Islet of Langerhans (tissue), 1 donor: ENCODE data around the gene OR10H1.
"Not testable (repeated sequence)": the region's sequence is repeated elsewhere in the genome, so short reads cannot be mapped to it uniquely, and the experiment has no call there.

ENCODE experiments used
- FAIRE-seq: peaks from one replicate; lab custom pipeline; 2011; peaks lifted over from hg19 to GRCh38; lab: Jason Lieb, UNC

OR10H1 gene, protein sequence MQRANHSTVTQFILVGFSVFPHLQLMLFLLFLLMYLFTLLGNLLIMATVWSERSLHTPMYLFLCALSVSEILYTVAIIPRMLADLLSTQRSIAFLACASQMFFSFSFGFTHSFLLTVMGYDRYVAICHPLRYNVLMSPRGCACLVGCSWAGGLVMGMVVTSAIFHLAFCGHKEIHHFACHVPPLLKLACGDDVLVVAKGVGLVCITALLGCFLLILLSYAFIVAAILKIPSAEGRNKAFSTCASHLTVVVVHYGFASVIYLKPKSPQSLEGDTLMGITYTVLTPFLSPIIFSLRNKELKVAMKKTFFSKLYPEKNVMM

DNA sequence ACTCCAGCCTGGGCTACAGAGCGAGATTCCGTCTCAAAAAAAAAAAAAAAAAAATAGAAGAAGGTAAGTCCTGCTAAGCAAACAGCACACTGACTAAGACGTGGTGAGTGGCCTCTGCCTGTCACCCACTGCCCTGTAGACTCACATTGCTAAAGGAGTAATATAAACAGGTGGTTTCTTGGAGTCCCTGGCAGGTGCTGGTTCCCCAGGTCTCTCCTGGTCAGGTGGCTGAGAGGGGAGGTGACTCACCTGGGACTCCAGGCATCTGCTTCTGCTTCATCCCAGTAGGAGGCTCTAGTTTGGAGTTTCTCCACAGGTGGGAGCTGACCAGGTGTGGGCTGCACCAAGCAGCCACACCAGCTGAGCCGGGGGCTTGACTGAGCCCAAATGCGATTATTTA is at the start of gene OR10H1:
TSS of gene OR10H1 (minus strand) at position 359 of the 400 bp plus-strand sequence. CDS start 7,627 bp downstream, outside the sequence.
- no peak for FAIRE-seq

GRCh38 chr19:15864824-15865223 is 49.4 kb upstream of the OR10H1 start:
- no peak for FAIRE-seq

GRCh38 chr19:15863272-15863671 is 47.8 kb upstream of the OR10H1 start:
- FAIRE-seq: no peak

DNA sequence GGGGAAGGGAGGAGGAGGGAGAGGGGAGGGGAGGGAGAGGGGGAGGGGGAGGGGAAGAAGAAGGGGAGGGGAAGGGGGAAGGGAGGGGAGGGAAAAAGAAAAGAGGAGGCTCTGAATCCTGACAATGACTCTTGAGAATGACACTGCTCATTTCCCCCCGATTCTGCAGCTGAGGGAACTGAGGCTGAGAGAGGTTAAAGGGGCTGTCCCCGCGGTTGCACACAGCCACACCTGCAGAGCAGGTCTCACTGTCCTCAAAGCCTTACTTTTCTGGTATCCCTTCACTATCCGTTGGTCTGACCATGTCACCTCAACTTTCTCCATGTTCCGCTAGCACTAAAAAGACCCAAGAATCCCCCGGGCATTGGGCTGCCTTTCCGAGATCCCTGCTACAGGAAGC is 47.0 kb upstream of the OR10H1 start:
- FAIRE-seq: no peak

DNA sequence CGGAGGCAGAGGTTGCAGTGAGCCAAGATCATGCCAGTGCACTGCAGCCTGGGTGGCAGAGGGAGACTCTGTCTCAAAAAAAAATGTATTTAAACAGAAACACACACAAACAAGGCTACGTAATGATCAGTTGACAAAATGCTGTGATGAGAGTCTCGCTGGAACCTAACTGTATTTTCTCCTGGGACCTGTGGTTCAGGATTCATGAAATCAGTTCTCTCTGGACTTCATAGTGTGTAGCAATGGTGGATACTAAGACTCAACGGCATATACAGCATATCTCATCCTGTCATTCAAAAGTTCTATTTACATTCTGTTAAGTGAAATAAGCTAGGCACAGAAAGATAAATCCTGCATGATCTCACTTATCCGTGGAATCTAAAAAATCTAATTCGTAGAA is 45.1 kb upstream of the OR10H1 start:
- no peak for FAIRE-seq

DNA sequence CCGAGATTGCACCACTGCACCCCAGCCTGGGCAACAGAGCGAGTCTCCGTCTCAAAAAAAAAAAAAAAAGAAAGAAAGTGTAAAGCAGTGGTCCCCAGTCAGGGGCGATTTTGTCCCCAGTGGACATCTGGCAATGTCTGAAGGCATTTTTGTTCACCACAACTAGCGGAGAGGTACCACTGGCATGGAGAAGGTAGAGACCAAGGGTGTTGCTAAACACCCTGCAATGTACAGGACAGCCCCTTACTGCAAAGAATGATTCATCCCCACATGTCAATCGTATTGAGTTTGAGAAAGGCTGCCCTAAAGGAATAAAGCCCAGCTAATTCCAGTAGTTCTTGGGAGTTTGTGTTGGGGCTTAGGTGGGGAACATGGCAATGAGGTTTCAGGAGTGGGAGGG is 43.7 kb upstream of the OR10H1 start:
- FAIRE-seq: no peak

- no peak for FAIRE-seq
These were observed 34.9 kb upstream of the OR10H1 start for GRCh38 chr19:15850385-15850784.

DNA sequence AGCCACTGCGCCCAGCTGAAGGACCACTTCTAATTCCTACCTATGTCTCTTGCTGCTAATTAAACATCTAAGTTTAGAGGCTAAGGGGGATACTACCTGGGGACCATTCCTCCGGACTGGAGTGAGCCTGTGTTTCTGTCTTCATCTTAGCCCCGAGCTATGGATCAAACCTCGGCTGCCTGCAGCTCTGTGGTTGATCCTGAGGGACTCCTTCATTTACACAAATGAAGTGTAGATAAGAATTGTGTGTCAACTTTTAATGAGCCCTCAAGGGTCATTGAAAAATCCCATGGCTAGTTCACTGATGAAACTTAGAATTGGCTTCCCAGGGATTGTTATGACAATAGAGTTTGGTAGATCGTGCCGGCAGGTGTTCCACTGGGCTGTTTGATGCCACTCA is 31.5 kb upstream of the OR10H1 start:
- FAIRE-seq: no peak

DNA sequence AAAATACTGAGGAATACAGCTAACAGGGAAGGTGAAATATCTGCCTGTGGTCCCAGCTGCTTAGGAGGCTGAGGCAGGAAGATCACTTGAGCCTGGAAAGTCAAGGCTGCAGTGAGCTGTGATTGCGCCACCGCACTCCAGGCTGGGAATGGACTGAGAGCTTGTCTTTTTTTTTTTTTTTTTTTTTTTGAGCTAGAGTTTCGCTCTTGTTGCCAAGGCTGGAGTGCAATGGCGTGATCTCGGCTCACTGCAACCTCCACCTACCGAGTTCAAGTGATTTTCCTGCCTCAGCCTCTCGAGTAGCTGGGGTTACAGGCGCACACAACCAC is 28.4 kb upstream of the OR10H1 start:
- FAIRE-seq: not testable (repeated sequence)

DNA sequence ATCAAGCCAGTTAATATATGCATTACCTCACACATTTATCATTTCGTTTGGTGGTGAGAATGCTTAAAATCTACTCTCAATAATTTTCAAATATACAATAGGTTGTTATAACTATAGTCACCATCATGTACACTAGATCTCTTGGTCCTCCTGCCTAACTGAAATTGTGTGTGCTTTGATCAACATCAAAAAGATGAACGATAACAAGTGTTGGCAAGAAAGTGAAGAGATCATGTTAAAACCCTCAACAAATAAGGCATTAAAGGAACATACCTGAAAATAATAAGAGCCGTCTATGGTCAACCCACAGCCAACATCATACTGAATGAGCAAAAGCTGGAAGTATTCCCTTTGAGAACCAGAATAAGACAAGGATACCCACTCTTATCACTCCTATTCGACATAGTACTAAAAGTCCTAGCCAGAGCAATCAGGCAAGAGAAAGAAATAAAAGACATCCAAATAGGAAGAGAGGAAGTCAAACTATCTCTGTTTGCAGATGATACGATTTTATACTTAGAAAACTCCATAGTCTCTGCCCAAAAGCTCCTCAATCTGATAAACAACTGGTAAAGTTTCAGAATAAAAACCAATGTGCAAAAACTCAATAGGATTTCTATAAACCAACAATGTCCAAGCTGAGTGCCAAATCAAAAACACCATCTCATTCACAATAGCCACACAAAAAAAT is 27.9 kb upstream of the OR10H1 start:
- no peak for FAIRE-seq

DNA sequence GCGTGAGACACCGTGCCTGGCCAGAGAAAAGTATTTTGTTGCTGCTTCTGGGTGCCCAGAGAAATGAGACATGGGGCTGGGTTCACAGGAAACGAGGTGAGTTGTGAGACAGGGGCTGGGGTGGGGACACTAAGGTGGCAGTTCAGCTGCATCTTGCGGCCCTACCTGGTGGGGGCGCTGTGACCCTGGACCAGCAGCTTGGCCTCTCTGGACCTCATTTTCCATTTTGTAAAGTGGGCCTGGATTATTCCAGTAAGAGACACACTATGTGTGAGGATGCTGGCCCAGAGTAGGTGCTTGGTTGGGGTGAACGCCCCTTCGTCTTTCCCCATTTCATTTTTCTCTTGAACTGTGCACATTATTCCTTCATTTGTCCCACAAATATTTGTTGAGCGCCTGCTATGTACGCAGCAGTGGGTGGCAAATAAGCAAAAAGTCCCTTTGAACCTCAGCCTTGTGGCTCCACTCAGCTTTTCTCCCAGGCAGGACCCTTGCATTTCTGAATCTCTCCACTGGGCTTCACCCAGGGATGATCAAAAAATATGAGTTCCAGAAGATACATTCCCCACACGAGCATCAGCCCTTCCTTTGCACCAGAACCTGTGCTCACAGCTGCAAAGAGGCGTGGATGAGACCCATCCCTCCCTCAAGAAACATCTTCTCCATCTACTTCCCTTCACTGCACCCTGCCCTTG is 26.6 kb upstream of the OR10H1 start:
- FAIRE-seq: no peak

- FAIRE-seq: no peak
These were observed 25.4 kb upstream of the OR10H1 start for GRCh38 chr19:15840833-15841232.

DNA sequence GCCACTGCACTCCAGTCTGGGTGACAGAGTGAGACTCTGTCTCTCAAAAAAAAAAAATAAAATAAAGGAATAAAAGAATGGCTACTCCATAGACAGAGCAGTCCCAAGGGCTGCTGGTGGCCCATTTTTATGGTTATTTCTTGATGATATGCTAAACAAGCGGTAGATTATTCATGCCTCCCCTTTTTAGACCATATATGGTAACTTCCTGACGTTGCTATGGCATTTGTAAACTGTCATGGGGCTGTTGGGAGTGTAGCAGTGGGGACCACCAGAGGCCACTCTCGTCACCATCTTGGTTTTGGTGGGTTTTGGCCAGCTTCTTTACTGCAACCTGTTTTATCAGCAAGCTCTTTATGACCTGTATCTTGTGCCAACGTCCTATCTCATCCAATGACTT is 24.4 kb upstream of the OR10H1 start:
- not testable (repeated sequence) for FAIRE-seq

DNA sequence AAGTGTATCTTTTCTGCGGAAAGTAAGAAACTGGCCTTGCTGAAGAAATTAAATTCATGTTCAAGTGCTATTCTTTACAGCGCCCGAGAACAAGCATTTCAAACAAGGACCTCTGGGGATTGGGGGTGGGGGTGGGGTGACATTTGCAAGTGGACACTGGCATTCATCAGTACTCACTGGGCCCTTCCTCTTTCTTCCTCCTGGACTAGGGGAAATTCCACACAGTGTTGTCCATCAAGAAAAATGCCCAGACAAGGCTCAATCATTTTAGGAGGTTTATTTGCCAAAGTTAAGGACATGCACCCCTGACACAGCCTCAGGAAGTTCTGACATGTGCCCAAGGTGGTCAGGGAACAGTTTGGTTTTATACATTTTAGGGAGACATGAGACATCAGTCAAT is 22.9 kb upstream of the OR10H1 start:
- no peak for FAIRE-seq

DNA sequence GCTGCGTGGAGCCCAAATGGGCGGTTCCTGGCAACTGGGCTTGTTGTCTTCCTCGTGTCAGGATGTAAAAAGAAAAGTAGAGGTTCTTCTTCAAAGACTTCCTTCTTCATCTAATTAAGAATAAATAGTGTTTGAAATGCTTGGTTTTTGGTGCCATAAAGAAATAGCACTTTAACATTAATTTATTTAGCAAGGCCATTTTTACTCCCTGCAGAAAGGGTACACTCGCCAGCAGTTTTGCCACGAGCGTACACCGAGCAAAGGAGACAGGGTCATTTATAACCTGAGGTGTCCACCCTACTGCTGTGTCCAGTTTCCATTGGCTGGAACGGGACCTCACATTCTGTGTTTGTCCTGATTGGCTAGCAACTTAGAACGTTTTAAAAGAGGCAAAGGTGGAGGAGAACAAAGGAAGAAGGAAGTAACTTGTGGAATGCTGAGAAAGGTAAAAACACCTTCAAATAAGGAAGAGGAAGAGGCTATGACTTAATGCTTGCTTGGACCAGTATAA is 21.8 kb upstream of the OR10H1 start:
- FAIRE-seq: no peak

DNA sequence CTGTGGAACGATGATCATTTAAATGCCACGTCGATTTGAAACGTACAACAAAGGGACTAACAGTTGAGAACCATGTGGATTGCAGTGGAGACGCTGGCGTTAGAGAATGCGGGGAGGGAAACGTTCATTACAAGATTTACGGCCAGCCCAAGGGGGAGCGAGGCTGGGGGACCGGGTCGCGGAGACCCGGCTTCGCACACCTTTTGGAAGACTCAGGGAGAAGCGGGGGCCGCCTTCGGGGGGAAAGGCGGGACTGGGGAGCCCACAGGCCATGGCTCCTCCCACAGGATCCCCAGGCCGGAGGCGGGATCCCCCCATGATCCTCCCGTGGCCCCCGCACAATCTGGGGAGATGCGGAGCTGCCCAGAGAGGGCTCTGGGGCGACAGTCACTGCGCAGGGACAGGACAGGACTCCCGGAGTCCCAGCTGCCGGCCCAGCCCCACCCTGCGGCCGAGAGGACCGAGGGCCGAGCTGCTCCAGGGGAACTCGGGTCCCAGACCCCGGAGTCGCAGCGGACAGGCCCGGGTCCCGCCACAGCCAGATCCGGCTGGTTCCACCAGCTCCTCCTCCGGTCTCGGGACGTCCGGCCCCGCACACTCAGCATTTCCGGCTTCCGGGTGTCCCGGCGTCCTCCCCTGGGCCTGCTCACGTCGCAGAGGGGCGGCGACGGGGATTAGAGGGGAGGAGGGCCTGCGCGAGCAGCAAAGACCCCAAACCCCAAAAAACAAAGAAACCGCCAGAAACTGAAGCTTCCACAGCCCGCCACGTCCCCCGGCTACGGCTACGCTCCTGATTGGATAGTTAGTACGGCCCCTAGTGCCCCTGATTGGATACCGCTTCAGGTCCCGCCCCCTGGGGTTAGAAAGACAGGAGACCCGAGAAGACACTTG is 21.1 kb upstream of the OR10H1 start:
- FAIRE-seq: peak; percentile 64

GRCh38 chr19:15835565-15836329 is 20.3 kb upstream of the OR10H1 start:
- FAIRE-seq: not testable (repeated sequence)

GRCh38 chr19:15834232-15834631 is 18.8 kb upstream of the OR10H1 start:
- FAIRE-seq: not testable (repeated sequence)

DNA sequence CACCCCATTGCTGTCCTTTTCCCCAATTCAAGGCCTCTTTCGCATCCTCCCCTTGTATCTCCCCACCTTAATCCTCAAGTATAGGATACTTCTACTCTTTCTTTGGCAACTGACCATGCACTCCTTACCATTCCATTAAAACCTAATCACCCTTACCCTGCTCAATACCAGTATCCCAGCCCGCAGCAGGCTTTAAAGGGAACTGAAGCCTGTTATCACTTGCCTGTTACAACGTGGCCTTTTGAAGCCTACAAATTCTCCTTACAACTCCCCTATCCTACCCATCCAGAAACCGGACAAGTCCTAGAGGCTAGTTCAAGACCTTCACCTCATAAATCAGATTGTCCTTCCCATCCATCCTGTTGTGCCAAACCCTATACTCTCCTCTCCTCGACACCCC is 16.2 kb upstream of the OR10H1 start:
- no peak for FAIRE-seq

GRCh38 chr19:15829786-15830185 is 14.3 kb upstream of the OR10H1 start:
- no peak for FAIRE-seq

GRCh38 chr19:15829306-15829698 is 13.8 kb upstream of the OR10H1 start:
- no peak for FAIRE-seq
